Epithelial cell of esophagus (primary cell): ENCODE measurements around the gene UBXN2A.

ENCODE experiments used
- DNase-seq: peaks from one replicate; pipeline ENCODE4 v3.0.0; 2010; ENCODE audit warnings: low read depth
- H3K4me3 ChIP-seq: 2 replicates; pipeline ENCODE4 v1.5.1; 2011; ENCODE audit warnings: mild to moderate bottlenecking, low read length, control low read depth
- CTCF ChIP-seq: IDR thresholded peaks from 2 replicates; pipeline ENCODE4 v1.5.1; 2011; ENCODE audit warnings: low read depth, mild to moderate bottlenecking, low read length, control low read depth, inconsistent platforms; ENCODE audit not compliant: insufficient read depth; ENCODE audit errors: missing control alignments

UBXN2A gene

GRCh38 chr2:24015562-24016375 is 75.5 kb downstream of the UBXN2A start:
- no peak for TF ChIP-seq CTCF
- peak; percentile 89 for DNase-seq
- no peak overlapping the region for H3K4me3 ChIP-seq

- DNase-seq = no peak
- TF ChIP-seq CTCF = no peak
- H3K4me3 ChIP-seq = no peak overlapping the region
Observed at GRCh38 chr2:24016376-24016761, 76.1 kb downstream of the UBXN2A start.

GRCh38 chr2:24016853-24017703 is 76.8 kb downstream of the UBXN2A start:
- TF ChIP-seq CTCF = no peak
- H3K4me3 ChIP-seq = no peak overlapping the region

GRCh38 chr2:24017711-24018110 is 77.4 kb downstream of the UBXN2A start:
- no peak for DNase-seq
- H3K4me3 ChIP-seq = no peak overlapping the region
- no peak for TF ChIP-seq CTCF

More at GRCh38 chr2:24016853-24017703, 76.8 kb downstream of the UBXN2A start:
- no peak for DNase-seq

- no peak overlapping the region for H3K4me3 ChIP-seq
- no peak for DNase-seq
- no peak for TF ChIP-seq CTCF
Observed at GRCh38 chr2:24018241-24018640, 78.0 kb downstream of the UBXN2A start.

GRCh38 chr2:24019729-24020128 is 79.5 kb downstream of the UBXN2A start:
- no peak for TF ChIP-seq CTCF
- H3K4me3 ChIP-seq = no peak overlapping the region

More at GRCh38 chr2:24019729-24020128, 79.5 kb downstream of the UBXN2A start:
- no peak for DNase-seq
